Stimulated activated CD8-positive, alpha-beta memory T cell treated with anti-CD3 and anti-CD28 coated beads, Interleukin-2, amount 100 ng/mL, for 48 hours (primary cell): ENCODE data around the gene LMCD1.

Source experiments
- DNase-seq, 2 donors: peaks; one replicate each; pipeline ENCODE4 v3.0.0-alpha.2; 2020; ENCODE audit warnings: low read depth in 2 of 2

The LMCD1 gene

DNA sequence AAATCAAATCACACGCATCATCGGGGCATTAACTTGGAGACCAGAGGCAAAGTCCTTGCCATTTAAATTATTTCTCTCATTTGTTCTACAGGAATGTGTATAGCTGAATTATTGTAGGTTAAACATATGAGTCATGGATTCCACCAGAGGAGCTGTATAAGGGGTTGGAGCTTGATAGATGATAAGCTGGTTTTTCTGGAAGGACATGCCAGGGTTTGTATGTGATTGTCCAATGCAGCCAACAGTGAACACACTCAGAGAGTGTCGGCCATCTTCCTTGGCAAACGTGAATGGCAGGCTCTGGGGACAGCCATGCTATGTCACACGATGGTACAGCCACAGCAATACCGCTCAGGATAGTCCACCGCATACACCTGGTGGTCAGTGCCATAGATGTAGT, 117.9 kb downstream of the LMCD1 start:
- DNase-seq: no peak

DNA sequence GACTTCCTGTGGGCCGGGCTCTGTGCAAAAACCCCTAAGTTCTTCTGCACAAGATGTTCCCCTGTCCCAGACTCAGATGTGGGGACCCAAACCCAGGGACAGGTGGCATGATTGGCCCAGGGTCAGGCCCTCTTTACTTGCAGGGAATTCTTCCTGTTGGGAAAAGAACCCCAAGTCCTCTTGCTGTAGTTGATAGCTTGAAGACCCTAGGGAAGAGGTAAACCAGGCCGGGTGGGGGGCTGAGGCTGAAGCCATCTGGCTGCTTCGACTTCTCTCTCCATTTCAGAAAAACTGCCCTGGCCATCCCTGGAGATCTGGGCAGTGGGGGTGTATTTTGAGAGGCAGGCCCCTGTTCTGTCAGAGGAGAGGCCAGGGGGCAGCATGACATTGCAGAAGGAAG, 119.5 kb downstream of the LMCD1 start:
- no peak for DNase-seq

DNA sequence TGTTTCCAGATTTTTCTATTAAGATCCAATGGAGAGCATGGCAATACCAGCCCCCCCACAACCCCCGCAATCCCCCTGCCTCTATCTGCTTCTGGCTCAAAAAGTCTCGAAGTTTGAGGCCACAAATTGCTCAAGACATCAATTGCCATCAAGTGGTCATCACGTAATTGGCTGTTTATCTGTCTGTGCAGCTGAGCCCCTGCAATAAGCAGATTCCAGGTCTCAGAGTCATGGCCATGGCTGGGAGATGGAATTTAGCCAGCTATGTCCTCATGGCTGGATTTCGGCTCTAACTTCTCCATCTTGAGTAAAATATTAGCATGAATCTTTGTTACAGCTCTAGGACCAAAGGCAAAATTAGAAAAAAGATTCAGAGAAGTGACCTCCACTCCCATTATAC, 120.2 kb downstream of the LMCD1 start:
- DNase-seq: no peak

DNA sequence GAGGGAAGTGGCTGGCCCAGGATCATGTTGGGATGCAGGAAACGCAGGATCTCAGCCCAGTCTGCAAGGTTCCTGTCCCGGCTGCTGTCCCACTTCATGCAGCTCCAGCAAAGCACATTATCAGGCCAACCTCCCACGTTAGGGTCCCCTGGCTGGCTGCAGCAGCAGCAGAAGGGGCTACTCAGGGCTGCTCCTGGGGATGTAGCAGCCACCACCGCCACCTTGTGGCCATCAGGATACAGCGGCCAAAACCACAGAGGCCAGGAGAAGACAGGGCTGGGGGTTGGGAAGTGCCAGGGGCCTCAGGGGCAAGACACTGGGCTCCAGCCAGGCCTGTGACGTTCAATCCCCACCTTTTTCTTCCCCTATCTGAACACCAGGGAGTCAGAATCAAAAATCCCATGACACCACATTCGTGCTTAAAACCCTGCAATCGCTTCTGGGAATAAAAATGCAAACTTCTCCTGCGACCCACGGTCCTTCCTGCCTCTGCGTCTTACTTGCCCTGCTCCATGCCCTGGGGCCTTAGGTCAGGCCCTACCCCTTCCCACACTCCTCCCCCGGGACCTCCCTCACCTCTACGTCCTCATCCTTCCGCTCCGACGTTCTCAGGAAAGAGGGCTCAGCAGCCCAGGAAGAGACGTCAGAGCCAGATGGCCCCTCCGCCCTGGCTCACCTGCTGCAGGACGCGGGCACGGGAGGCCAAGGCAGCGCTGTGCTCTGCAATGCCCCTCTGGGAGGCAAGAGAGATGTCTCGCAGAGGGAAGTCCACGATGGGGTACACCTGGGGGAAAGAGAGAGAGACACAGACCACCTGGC, 121.5 kb downstream of the LMCD1 start:
- peak; percentile 7 to 36 for DNase-seq

DNA sequence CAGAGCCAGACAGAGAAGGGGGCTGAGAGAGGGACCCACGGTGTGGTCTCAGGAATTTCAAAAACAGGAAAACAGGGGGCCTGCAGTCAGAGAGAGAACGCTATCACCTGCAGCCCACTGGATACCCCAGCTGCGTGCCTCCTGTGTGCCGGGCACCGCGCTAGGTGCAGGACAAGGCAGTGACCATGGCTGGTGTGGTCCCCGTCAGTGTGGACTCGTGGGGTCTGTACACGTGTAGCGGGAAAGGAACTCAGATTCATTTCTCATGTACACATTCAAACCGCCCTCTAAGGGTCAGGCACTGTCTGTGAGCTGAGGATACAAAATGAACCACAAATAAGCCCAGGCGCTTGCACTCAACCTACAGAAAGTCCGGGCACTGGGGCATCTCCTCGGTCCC, 122.1 kb downstream of the LMCD1 start:
- DNase-seq: no peak
